ENCODE data around the gene OR10V1.

GRCh38 chr11:59680287-59681154, 33.1 kb downstream of the OR10V1 start:
- TF ChIP-seq, protein P1, sequence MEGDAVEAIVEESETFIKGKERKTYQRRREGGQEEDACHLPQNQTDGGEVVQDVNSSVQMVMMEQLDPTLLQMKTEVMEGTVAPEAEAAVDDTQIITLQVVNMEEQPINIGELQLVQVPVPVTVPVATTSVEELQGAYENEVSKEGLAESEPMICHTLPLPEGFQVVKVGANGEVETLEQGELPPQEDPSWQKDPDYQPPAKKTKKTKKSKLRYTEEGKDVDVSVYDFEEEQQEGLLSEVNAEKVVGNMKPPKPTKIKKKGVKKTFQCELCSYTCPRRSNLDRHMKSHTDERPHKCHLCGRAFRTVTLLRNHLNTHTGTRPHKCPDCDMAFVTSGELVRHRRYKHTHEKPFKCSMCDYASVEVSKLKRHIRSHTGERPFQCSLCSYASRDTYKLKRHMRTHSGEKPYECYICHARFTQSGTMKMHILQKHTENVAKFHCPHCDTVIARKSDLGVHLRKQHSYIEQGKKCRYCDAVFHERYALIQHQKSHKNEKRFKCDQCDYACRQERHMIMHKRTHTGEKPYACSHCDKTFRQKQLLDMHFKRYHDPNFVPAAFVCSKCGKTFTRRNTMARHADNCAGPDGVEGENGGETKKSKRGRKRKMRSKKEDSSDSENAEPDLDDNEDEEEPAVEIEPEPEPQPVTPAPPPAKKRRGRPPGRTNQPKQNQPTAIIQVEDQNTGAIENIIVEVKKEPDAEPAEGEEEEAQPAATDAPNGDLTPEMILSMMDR (conservative IDR thresholded peaks at IDR 0.05; ENCODE audit: low read length), result peak; percentile 91
- TF ChIP-seq EZH2phosphoT487 (IDR thresholded peaks at IDR 0.05; ENCODE audit: borderline replicate concordance), result no peak
